ENCODE measurements around the gene CYP4Z1.
"Not testable (repeated sequence)": the region's sequence is repeated elsewhere in the genome, so short reads cannot be mapped to it uniquely, and the experiment has no call there.

The CYP4Z1 gene

DNA sequence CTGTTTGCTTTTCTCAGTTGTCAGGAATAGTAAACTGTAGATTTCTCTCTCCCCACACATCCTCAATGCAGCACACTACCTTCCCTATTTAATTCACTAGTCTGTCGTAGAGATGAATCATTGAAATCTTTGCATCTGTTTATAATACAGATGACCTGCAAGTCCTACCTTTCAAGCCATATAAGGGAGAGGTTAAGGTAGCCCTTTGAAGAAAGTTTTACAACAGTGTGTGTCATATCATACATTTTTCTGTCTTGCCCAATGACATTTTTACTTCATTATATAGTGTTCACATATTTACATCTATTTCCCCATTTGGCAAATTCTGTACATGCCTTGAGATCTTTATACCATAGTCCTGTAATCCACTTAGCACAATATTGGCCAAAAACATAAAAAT is 79.5 kb downstream of the CYP4Z1 start:
- DNase-seq; H3K4me3 Mint-ChIP-seq; H3K36me3 Mint-ChIP-seq (ENCODE audit: low read depth); H3K27ac Mint-ChIP-seq; H3K4me1 Mint-ChIP-seq (ENCODE audit: low read depth); H3K9me3 Mint-ChIP-seq: not testable (repeated sequence)
- peaks cover 32% of the 10 kb centered on the region for H3K27me3 Mint-ChIP-seq

GRCh38 chr1:47147047-47147785 is 80.2 kb downstream of the CYP4Z1 start:
- Mint-ChIP-seq H3K9me3 (no peaks in the 10 kb centered on the region), H3K4me3 (no peak overlapping the region)

DNA sequence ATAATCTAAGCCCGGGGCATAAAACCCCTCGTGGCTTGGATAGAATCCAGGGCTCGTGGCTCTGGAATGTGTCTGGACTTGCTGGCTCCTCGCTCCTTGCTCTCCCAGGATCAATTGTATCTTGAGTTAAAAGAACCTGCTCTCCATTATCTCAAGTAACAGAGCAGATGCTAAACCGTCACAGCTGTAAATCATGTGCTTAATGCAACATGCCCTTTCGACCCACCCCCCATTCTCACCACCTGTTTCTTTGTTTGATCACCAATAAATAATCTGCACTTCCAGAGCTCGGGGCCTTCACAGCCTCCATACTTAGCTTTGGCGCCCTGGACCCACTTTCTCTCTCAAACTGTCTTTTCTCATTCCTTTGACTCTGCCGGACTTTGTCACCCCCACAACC is 82.1 kb downstream of the CYP4Z1 start:
- H3K27me3 Mint-ChIP-seq = peaks cover 48% of the 10 kb centered on the region
- H3K27ac Mint-ChIP-seq; H3K9me3 Mint-ChIP-seq; DNase-seq; H3K36me3 Mint-ChIP-seq (ENCODE audit: low read depth); H3K4me3 Mint-ChIP-seq; H3K4me1 Mint-ChIP-seq (ENCODE audit: low read depth): not testable (repeated sequence)

More at GRCh38 chr1:47147047-47147785, 80.2 kb downstream of the CYP4Z1 start:
- Mint-ChIP-seq H3K27ac (no peak overlapping the region), H3K27me3 (peaks cover 39% of the 10 kb centered on the region), H3K4me1 (ENCODE audit: low read depth) (no peaks in the 10 kb centered on the region), H3K36me3 (ENCODE audit: low read depth) (no peaks in the 10 kb centered on the region)
- DNase-seq = no peak

DNA sequence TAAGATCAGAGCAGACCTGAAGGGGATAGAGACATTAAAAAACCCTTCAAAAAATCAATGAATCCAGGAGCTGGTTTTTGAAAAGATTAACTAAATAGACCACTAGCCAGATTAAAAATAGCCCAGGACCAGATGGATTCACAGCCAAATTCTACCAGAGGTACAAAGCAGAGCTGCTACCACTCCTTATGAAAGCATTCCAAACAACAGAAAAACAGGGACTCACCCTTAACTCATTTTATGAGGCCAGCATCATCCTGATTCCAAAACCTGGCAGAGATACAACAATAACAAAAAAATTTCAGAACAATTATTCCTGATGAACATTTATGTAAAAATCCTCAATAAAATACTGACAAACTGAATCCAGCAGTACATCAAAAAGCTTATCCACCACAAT is 89.4 kb downstream of the CYP4Z1 start:
- not testable (repeated sequence) for DNase-seq; H3K4me1 Mint-ChIP-seq (ENCODE audit: low read depth); H3K27ac Mint-ChIP-seq; H3K36me3 Mint-ChIP-seq (ENCODE audit: low read depth); H3K4me3 Mint-ChIP-seq
- H3K27me3 Mint-ChIP-seq = peaks cover 37% of the 10 kb centered on the region
- peaks cover 12% of the 10 kb centered on the region for H3K9me3 Mint-ChIP-seq

GRCh38 chr1:47157957-47158356 is 90.9 kb downstream of the CYP4Z1 start:
- H3K4me3 Mint-ChIP-seq; H3K36me3 Mint-ChIP-seq (ENCODE audit: low read depth); DNase-seq; H3K4me1 Mint-ChIP-seq (ENCODE audit: low read depth); H3K27ac Mint-ChIP-seq: not testable (repeated sequence)
- peaks cover 12% of the 10 kb centered on the region for H3K9me3 Mint-ChIP-seq
- H3K27me3 Mint-ChIP-seq = peaks cover 38% of the 10 kb centered on the region

- Mint-ChIP-seq H3K36me3 (ENCODE audit: low read depth) (no peaks in the 10 kb centered on the region), H3K27ac (no peak overlapping the region), H3K27me3 (peaks cover 33% of the 10 kb centered on the region), H3K9me3 (peaks cover 5% of the 10 kb centered on the region), H3K4me1 (ENCODE audit: low read depth) (no peaks in the 10 kb centered on the region), H3K4me3 (no peak overlapping the region)
- no peak for DNase-seq
These were observed 93.7 kb downstream of the CYP4Z1 start for GRCh38 chr1:47160716-47161115.

- H3K4me3 Mint-ChIP-seq = no peak overlapping the region
- no peaks in the 10 kb centered on the region for H3K36me3 Mint-ChIP-seq (ENCODE audit: low read depth)
- H3K27me3 Mint-ChIP-seq = peaks cover 33% of the 10 kb centered on the region
- no peaks in the 10 kb centered on the region for H3K4me1 Mint-ChIP-seq (ENCODE audit: low read depth)
- no peaks in the 10 kb centered on the region for H3K9me3 Mint-ChIP-seq
- H3K27ac Mint-ChIP-seq = no peak overlapping the region
- DNase-seq = no peak
These were observed 94.4 kb downstream of the CYP4Z1 start for GRCh38 chr1:47161298-47162040.

DNA sequence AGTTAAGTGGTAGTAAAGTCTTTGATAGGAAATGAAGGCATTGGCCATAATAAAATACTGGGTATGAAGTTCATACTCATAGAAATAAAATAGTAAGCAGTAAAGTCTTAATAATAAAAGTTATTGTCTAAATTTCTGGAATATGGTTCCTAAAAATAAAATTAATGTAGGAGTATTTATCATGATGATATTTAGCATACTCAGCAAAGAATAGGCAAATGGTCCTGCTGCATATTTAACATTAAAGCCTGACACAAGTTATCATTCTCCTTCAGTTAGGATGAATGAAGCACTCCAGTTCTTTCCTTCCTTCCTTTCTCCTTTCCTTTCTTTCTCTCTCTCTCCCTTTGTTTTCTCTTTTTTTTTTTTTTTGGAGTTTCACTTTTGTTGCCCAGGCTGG is 97.5 kb downstream of the CYP4Z1 start:
- no peak overlapping the region for H3K27ac Mint-ChIP-seq
- H3K9me3 Mint-ChIP-seq = no peaks in the 10 kb centered on the region
- H3K36me3 Mint-ChIP-seq (ENCODE audit: low read depth) = no peaks in the 10 kb centered on the region
- H3K27me3 Mint-ChIP-seq = peaks cover 51% of the 10 kb centered on the region
- DNase-seq = no peak
- no peaks in the 10 kb centered on the region for H3K4me1 Mint-ChIP-seq (ENCODE audit: low read depth)
- H3K4me3 Mint-ChIP-seq = no peak overlapping the region
